Left lung (tissue), 10 donors: ENCODE data around the gene RAB9A. TPM values are rescaled to one million over a fixed set of nuclear protein-coding genes. Genes with fewer than 3 reads are reported as not detected.

Experiments
- ATAC-seq: fragments of 200-7000 bp; cut with Tn5 transposase; one replicate; pipeline ENCODE4 v1.9.1; 2020; ENCODE audit warnings: moderate library complexity
- DNase-seq, 4 donors: peaks; one replicate each; pipeline ENCODE4 v3.0.0-alpha.2; 2013 to 2020
- H3K27ac ChIP-seq, 2 donors: fragments of 200-600 bp; sonication (generic) in 1 of 2; one replicate each; pipeline versions ENCODE4 v1.5.0 to v1.8.0; 2020 to 2021
- H3K27me3 ChIP-seq, 2 donors: fragments of 200-600 bp; sonication (generic) in 1 of 2; one replicate each; pipeline versions ENCODE4 v1.5.0 to v1.8.0; 2020 to 2021
- H3K36me3 ChIP-seq, 2 donors: fragments of 200-600 bp; sonication (generic) in 1 of 2; one replicate each; pipeline versions ENCODE4 v1.5.0 to v1.8.0; 2020 to 2021
- H3K4me1 ChIP-seq, 2 donors: fragments of 200-600 bp; one replicate each; pipeline ENCODE4 v1.8.0; 2021
- H3K4me3 ChIP-seq, 2 donors: fragments of 200-600 bp; sonication (generic) in 1 of 2; one replicate each; pipeline versions ENCODE4 v1.5.0 to v1.8.0; 2020 to 2021; ENCODE audit warnings: mild to moderate bottlenecking in 1 of 2
- H3K9me3 ChIP-seq, 2 donors: fragments of 200-600 bp; sonication (generic) in 1 of 2; one replicate each; pipeline versions ENCODE4 v1.5.0 to v1.8.0; 2020 to 2021
- intact Hi-C, 2 donors: fragments of 100-400 bp; cut with DNase I; formaldehyde crosslinking; loops; one replicate each; pipeline versions ENCODE4 v1.11.2 to v1.14.2; 2022
- polyA plus RNA-seq, 6 donors: library from polyadenylated mRNA; unstranded; fragments of 120-200 nt; gene quantifications; one replicate each; pipeline ENCODE4 v1.2.1, GENCODE V29; 2013; ENCODE audit not compliant: insufficient read length in 6 of 6
- total RNA-seq, 2 donors: library from RNA; stranded (reverse); fragmentation: NEBNext Ultra II Directional; extraction: Animal tissue kit (Norgen Biotek cat#: 25700); gene quantifications; one replicate each; pipeline ENCODE4 v1.2.1, GENCODE V29; 2021
- TF ChIP-seq, protein P1 (sequence below), 2 donors: fragments of 200-600 bp; sonication (generic) in 1 of 2; IDR thresholded peaks; one replicate each; pipeline versions ENCODE4 v1.5.0 to v1.8.0; 2021; ENCODE audit warnings: antibody characterized with exemption in 2 of 2
- donor health status: DM: no; HTN: yes; CAD: no.
- donor health status: DM: no; HTN: no; CAD: no.

Gene RAB9A
- total and polyA plus RNA-seq, 8 donors = 22.5 to 32.4 (median 24.5) TPM

GRCh38 chrX:13681595-13681994, 7.3 kb upstream of the RAB9A start:
- no peaks in the 10 kb centered on the region for H3K36me3 ChIP-seq
- ATAC-seq (no peak), DNase-seq (no peak)
- intact Hi-C loops = no loop called here
- H3K27me3 ChIP-seq = no peaks in the 10 kb centered on the region
- no peaks in the 10 kb centered on the region for H3K9me3 ChIP-seq
- H3K27ac ChIP-seq = no peak overlapping the region
- TF ChIP-seq, protein P1, sequence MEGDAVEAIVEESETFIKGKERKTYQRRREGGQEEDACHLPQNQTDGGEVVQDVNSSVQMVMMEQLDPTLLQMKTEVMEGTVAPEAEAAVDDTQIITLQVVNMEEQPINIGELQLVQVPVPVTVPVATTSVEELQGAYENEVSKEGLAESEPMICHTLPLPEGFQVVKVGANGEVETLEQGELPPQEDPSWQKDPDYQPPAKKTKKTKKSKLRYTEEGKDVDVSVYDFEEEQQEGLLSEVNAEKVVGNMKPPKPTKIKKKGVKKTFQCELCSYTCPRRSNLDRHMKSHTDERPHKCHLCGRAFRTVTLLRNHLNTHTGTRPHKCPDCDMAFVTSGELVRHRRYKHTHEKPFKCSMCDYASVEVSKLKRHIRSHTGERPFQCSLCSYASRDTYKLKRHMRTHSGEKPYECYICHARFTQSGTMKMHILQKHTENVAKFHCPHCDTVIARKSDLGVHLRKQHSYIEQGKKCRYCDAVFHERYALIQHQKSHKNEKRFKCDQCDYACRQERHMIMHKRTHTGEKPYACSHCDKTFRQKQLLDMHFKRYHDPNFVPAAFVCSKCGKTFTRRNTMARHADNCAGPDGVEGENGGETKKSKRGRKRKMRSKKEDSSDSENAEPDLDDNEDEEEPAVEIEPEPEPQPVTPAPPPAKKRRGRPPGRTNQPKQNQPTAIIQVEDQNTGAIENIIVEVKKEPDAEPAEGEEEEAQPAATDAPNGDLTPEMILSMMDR (IDR thresholded peaks at IDR 0.05) = no peak
- no peaks in the 10 kb centered on the region for H3K4me1 ChIP-seq
- no peak overlapping the region for H3K4me3 ChIP-seq

DNA sequence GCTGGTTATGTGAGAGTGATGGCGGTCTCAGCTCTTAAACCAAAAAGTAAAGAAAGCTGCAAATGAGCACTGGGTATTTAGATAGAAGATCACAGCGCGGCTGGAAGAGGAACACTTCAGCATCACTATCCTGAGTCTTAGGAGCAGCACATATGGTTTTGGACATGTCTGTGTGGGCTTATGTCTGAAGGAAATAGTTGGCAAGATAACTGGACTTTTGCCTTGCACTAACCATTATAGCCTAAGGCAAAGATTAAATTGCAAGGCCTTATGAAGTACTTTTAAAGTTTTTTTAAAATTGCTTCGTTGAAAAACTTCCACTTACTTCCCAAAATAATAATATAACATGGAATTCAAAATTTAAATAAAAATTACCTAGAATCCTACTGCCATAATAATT, 4.6 kb upstream of the RAB9A start:
- no peak for DNase-seq
- TF ChIP-seq, protein P1 (IDR thresholded peaks at IDR 0.05) = no peak
- no peak overlapping the region for H3K4me3 ChIP-seq
- no peak for ATAC-seq
- H3K36me3 ChIP-seq = no peaks in the 10 kb centered on the region
- peaks cover 0 to 6% of the 10 kb centered on the region in 2 donors for H3K27me3 ChIP-seq
- H3K4me1 ChIP-seq = no peaks in the 10 kb centered on the region
- H3K9me3 ChIP-seq = no peaks in the 10 kb centered on the region
- intact Hi-C loops = no loop called here
- no peak overlapping the region for H3K27ac ChIP-seq

DNA sequence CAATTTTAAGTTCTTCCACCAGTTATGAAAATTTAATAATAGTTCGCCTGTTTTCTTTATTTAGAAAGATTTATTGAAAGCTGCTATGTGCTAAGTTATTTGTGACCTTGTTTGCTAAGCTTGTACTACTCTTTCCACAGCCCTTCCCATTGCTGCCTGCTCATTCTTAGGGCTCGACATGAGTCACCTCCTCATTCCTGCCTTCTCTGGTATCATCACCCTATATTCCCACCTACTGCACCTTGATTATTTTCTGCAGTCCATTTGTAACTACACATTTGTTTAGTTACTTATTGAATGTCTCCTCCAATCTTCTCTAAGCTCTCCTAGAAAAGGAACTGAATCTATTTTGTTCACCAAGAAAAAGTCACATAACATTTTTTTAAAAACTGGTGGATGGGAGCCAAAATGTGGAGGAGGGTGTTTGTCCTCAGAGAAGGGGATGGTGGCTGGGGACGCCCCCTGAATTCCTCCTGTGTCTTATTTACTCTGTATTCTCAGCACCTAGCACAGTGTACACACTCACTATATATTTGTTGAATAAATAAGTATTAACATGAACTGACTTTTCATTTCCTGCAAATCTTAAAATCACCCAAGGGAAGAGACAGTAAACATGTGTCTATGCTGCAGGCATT, 3.7 kb upstream of the RAB9A start:
- intact Hi-C loops = no loop called here
- no peaks in the 10 kb centered on the region for H3K9me3 ChIP-seq
- peaks cover 0 to under 1% of the 10 kb centered on the region in 2 donors for H3K4me1 ChIP-seq
- H3K4me3 ChIP-seq = no peak overlapping the region
- no peak overlapping the region for H3K27ac ChIP-seq
- H3K36me3 ChIP-seq = no peaks in the 10 kb centered on the region
- ATAC-seq (no peak), DNase-seq (no peak)
- H3K27me3 ChIP-seq = peaks cover 0 to 10% of the 10 kb centered on the region in 2 donors
- TF ChIP-seq, protein P1 (IDR thresholded peaks at IDR 0.05) = no peak

DNA sequence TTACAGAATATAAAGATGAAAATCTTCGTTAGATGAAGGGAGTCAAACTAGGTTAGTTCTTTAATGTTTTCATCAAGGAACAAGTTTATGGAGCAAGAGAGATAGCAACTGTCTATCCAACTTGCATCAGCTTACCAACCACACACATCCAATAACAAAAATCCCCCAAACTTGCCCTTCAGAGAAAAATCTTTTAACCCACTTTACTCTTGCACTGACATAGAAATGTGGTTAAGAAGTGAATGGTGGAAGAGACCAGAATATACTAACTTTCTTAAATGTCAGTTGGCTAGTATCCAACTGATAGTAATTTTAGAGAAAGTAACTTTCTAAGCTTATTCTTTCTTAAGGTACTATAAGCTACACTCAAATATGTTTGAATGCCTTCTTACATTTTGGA, 1.7 kb upstream of the RAB9A start:
- Histone ChIP-seq H3K4me3 (no peak overlapping the region), H3K36me3 (no peaks in the 10 kb centered on the region), H3K4me1 (peaks cover 0 to 15% of the 10 kb centered on the region in 2 donors), H3K27ac (no peak overlapping the region), H3K27me3 (peaks cover 0 to 10% of the 10 kb centered on the region in 2 donors), H3K9me3 (no peaks in the 10 kb centered on the region)
- DNase-seq = no peak
- ATAC-seq = no peak
- intact Hi-C loops = no loop called here
- TF ChIP-seq, protein P1 (IDR thresholded peaks at IDR 0.05) = no peak

GRCh38 chrX:13688384-13688957, 457 bp upstream of the RAB9A start:
- peaks cover 0 to 10% of the 10 kb centered on the region in 2 donors for H3K27me3 ChIP-seq
- DNase-seq (no peak), ATAC-seq (peak; percentile 8)
- H3K36me3 ChIP-seq = no peaks in the 10 kb centered on the region
- H3K27ac ChIP-seq = peak overlapping the region; percentile 90 to 91
- intact Hi-C loops = no loop called here
- TF ChIP-seq, protein P1 (IDR thresholded peaks at IDR 0.05) = no peak
- H3K4me1 ChIP-seq = peaks cover 0 to 25% of the 10 kb centered on the region in 2 donors
- peak overlapping the region; percentile 46 to 60 for H3K4me3 ChIP-seq
- no peaks in the 10 kb centered on the region for H3K9me3 ChIP-seq
